Osteocyte (in vitro differentiated cells): ENCODE measurements around the gene LCMT1. TPM values are rescaled to one million over a fixed set of nuclear protein-coding genes. Genes with fewer than 3 reads are reported as not detected.

ENCODE experiments used
- DNase-seq: peaks from one replicate; pipeline ENCODE4 v3.0.0; 2021; ENCODE audit warnings: mixed read lengths; ENCODE audit not compliant: unreplicated experiment; ENCODE audit errors: extremely low spot score
- H3K27ac Mint-ChIP-seq: one replicate; pipeline ENCODE4 v1.8.0; 2021; ENCODE audit warnings: mild to moderate bottlenecking, mixed read lengths; ENCODE audit not compliant: unreplicated experiment
- H3K27me3 Mint-ChIP-seq: one replicate; pipeline ENCODE4 v1.8.0; 2021; ENCODE audit warnings: mixed read lengths; ENCODE audit not compliant: unreplicated experiment
- H3K36me3 Mint-ChIP-seq: one replicate; pipeline ENCODE4 v1.8.0; 2021; ENCODE audit warnings: mixed read lengths; ENCODE audit not compliant: unreplicated experiment
- H3K4me1 Mint-ChIP-seq: one replicate; pipeline ENCODE4 v1.8.0; 2021; ENCODE audit warnings: mixed read lengths; ENCODE audit not compliant: unreplicated experiment
- H3K4me3 Mint-ChIP-seq: one replicate; pipeline ENCODE4 v1.8.0; 2021; ENCODE audit warnings: mild to moderate bottlenecking, moderate library complexity, mixed read lengths; ENCODE audit not compliant: unreplicated experiment
- H3K9me3 Mint-ChIP-seq: one replicate; pipeline ENCODE4 v1.8.0; 2021; ENCODE audit warnings: mixed read lengths; ENCODE audit not compliant: unreplicated experiment
- CTCF ChIP-seq: fragments of 200-600 bp; sonication (generic); IDR thresholded peaks from 2 replicates; pipeline ENCODE4 v1.5.0; 2021; ENCODE audit warnings: antibody characterized with exemption, mild to moderate bottlenecking, moderate library complexity
- total RNA-seq: library from RNA; stranded (reverse); gene quantifications from 2 replicates; pipeline ENCODE4 v1.2.1, GENCODE V29; 2021

Gene LCMT1
- total RNA-seq, 1 donor from 2014 or later = 52.2 TPM

DNA sequence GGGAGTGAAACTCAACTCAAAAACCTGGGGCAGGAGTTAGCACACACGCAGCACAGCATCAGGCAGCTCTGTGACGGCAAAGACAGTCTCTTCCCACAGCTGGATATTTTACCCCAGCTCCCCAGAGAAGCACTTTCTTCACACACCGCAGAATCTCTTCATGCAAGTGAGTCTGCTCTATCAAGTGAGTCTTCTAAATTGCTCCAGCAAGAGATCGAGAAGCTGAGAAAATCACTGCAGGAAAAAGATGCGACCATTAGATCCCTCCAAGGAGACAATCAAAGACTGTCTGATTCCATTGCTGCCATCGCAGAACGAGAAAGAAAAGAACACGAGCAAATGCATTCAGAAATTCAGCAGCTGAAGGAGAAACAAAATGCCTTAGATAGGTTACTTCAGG is 16.9 kb upstream of the LCMT1 start:
- Mint-ChIP-seq H3K4me3 (no peak overlapping the region), H3K27me3 (no peaks in the 10 kb centered on the region), H3K27ac (no peak overlapping the region), H3K36me3 (no peaks in the 10 kb centered on the region), H3K9me3 (no peaks in the 10 kb centered on the region), H3K4me1 (peaks cover 20% of the 10 kb centered on the region)
- no peak for DNase-seq
- no peak for TF ChIP-seq CTCF

- Mint-ChIP-seq H3K4me3 (no peak overlapping the region), H3K9me3 (no peaks in the 10 kb centered on the region), H3K4me1 (peaks cover 20% of the 10 kb centered on the region), H3K36me3 (no peaks in the 10 kb centered on the region), H3K27ac (no peak overlapping the region), H3K27me3 (no peaks in the 10 kb centered on the region)
- no peak for DNase-seq
- no peak for TF ChIP-seq CTCF
Measured at GRCh38 chr16:25095636-25096035, 15.9 kb upstream of the LCMT1 start.

- no peak overlapping the region for H3K27ac Mint-ChIP-seq
- H3K36me3 Mint-ChIP-seq = no peaks in the 10 kb centered on the region
- no peaks in the 10 kb centered on the region for H3K27me3 Mint-ChIP-seq
- H3K9me3 Mint-ChIP-seq = no peaks in the 10 kb centered on the region
- peaks cover 20% of the 10 kb centered on the region for H3K4me1 Mint-ChIP-seq
- no peak overlapping the region for H3K4me3 Mint-ChIP-seq
- no peak for TF ChIP-seq CTCF
- no peak for DNase-seq
Measured at GRCh38 chr16:25097276-25097975, 14.1 kb upstream of the LCMT1 start.

- DNase-seq = no peak
- no peak for TF ChIP-seq CTCF
- no peaks in the 10 kb centered on the region for H3K36me3 Mint-ChIP-seq
- H3K27ac Mint-ChIP-seq = no peak overlapping the region
- no peak overlapping the region for H3K4me3 Mint-ChIP-seq
- no peaks in the 10 kb centered on the region for H3K27me3 Mint-ChIP-seq
- H3K9me3 Mint-ChIP-seq = no peaks in the 10 kb centered on the region
- peaks cover 4% of the 10 kb centered on the region for H3K4me1 Mint-ChIP-seq
Measured at GRCh38 chr16:25100511-25100910, 11.0 kb upstream of the LCMT1 start.

DNA sequence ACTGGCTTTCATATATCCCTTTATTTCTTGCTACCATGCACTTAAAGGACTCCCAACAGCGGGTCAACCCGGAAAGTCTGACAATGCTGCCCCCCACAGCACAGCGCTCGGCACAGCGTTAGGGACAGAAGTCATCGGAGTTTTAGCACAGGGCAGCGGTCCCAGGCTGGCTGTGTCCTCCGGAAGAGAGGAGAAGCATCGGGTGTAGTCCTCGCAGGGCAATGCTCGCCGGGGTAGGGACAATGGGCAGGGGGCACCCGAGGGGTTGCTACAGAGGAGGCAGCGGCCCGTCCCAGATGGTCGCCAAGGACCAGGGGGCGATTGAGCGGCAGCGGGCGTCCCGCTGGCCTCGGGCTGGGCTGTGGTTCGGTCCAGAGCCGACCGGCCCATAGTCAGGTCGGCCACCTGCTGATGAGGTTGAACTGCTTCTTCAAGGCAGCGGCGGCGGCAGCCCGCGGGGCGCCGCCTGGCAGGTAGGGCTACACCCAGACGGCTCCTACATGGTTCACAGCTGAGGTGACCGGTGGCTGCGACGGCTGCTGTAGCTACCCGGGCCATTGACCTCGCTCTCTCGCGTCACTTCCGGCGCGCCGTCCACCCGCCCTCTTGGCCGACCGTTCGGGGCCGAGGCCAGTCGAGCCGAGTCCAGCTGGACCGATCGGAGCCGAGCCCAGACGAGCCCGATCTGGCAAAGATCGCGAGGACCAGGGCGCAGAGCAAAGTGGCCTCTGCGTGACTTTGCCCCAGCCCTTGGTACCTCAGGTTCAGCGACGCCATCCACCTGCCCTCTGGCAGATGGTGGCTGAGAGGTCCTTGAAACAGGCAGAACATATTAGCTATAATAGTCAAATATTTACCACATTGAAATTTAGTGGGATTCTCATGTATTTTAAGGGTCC is 4.7 kb upstream of the LCMT1 start:
- Mint-ChIP-seq H3K4me1 (peaks cover 31% of the 10 kb centered on the region), H3K36me3 (no peaks in the 10 kb centered on the region), H3K27me3 (no peaks in the 10 kb centered on the region), H3K4me3 (peak overlapping the region; percentile 91), H3K27ac (peak overlapping the region; percentile 96), H3K9me3 (no peaks in the 10 kb centered on the region)
- peak; percentile 45 for TF ChIP-seq CTCF
- peak; percentile 97 for DNase-seq
